Measurements from ENCODE around the gene TCIRG1.

DNA sequence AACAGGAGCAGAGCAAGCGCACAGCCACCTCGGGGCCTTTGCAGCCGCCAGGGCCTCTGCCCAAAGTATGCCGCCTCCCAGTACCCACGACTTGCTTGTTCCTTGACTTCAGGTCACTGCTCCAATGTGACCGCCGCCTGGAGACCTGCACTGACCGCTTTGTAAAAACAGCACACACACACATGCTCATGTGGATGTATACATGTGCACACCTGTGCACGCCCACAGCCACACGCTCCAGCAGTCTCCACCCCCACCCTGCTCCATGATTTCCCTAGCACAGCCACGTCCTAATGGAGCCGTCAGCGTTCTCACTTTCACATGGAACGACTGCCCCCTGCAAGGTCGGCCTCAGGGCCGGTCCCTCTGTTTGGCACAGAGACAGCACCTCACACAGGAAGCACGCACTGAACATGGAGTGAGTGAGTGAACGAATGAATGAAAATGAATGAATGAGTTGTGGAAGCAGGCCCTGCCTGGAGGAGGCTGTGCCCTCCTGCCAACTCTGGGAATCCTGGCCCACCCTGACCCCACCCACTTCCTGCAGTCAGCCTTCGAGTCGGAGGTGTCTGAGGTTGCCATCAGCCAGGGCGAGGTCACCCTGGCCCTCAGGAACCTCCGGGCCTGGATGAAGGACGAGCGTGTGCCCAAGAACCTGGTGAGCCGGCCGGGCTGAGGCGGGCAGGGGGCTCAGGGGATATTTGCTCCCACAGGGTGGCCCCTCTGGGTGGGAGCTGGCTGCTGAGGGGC is 20.7 kb upstream of the TCIRG1 start:
- TF ChIP-seq REST (IDR thresholded peaks at IDR 0.05; ENCODE audit: insufficient read depth in 1 of 2, low read depth in 2 of 2, low read length in 1 of 2) (no peak), POLR2AphosphoS5 (IDR thresholded peaks at IDR 0.05; ENCODE audit: low read depth, low read length) (no peak), TCF7L2 (IDR thresholded peaks at IDR 0.05; ENCODE audit: low read depth, low read length) (no peak), SIN3A (IDR thresholded peaks at IDR 0.05; ENCODE audit: borderline replicate concordance, insufficient read depth, low read depth, low read length) (no peak)
- TF ChIP-seq, protein P1, sequence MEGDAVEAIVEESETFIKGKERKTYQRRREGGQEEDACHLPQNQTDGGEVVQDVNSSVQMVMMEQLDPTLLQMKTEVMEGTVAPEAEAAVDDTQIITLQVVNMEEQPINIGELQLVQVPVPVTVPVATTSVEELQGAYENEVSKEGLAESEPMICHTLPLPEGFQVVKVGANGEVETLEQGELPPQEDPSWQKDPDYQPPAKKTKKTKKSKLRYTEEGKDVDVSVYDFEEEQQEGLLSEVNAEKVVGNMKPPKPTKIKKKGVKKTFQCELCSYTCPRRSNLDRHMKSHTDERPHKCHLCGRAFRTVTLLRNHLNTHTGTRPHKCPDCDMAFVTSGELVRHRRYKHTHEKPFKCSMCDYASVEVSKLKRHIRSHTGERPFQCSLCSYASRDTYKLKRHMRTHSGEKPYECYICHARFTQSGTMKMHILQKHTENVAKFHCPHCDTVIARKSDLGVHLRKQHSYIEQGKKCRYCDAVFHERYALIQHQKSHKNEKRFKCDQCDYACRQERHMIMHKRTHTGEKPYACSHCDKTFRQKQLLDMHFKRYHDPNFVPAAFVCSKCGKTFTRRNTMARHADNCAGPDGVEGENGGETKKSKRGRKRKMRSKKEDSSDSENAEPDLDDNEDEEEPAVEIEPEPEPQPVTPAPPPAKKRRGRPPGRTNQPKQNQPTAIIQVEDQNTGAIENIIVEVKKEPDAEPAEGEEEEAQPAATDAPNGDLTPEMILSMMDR (IDR thresholded peaks at IDR 0.05): no peak

Data from Panc1 (cell line).